IMR-90 (cell line): Measurements from ENCODE around the gene CLOCK. TPM values are rescaled to one million over a fixed set of nuclear protein-coding genes. Genes with fewer than 3 reads are reported as not detected.

Source experiments
- ATAC-seq: fragments of 200-7000 bp; cut with Tn5 transposase; 2 replicates; pipeline ENCODE4 v1.9.1; 2020; ENCODE audit warnings: low read depth, mild to moderate bottlenecking, moderate library complexity
- BruUV-seq: library from RNA; stranded (reverse); fragments of 400-500 nt; replicated peaks from 2 replicates; lab custom pipeline; 2021; lab: Mats Ljungman, UMichigan
- CTCF ChIA-PET: fragments of 300-600 bp; formaldehyde crosslinking; extraction: SDS; loops from one replicate; lab custom pipeline; 2021; ENCODE audit warnings: antibody characterized with exemption; lab: Yijun Ruan, JAX
- POLR2A ChIA-PET: fragments of 300-600 bp; sonication (Branson Sonifier 250); formaldehyde crosslinking; loops from one replicate; lab custom pipeline; 2022; ENCODE audit warnings: antibody characterized with exemption; ENCODE audit not compliant: unreplicated experiment; lab: Charles Lee
- DNase-seq: peaks from one replicate; pipeline ENCODE4 v3.0.0; 2013
- H2AFZ ChIP-seq: replicated peaks from 2 replicates; pipeline ENCODE3; 2013; ENCODE audit warnings: low read length, mild to moderate bottlenecking; ENCODE audit not compliant: poor library complexity
- H2AK5ac ChIP-seq: 2 replicates; pipeline ENCODE4 v1.6.1; 2013; ENCODE audit warnings: low read depth, low read length, inconsistent platforms
- H2AK9ac ChIP-seq: replicated peaks from 2 replicates; pipeline ENCODE3; 2013; ENCODE audit warnings: mild to moderate bottlenecking, low read depth, low read length, moderate library complexity; ENCODE audit not compliant: poor library complexity
- H2BK120ac ChIP-seq: 2 replicates; pipeline ENCODE4 v1.6.1; 2013; ENCODE audit warnings: low read depth, low read length, inconsistent platforms
- H2BK15ac ChIP-seq: 3 replicates; pipeline ENCODE4 v1.6.1; 2013; ENCODE audit warnings: low read depth, low read length, inconsistent platforms
- H2BK20ac ChIP-seq: 2 replicates; pipeline ENCODE4 v1.6.1; 2013; ENCODE audit warnings: low read depth, mild to moderate bottlenecking, inconsistent platforms, low read length, moderate library complexity
- H2BK5ac ChIP-seq: 2 replicates; pipeline ENCODE4 v1.6.1; 2013; ENCODE audit warnings: mild to moderate bottlenecking, low read depth, low read length, inconsistent platforms; ENCODE audit not compliant: poor library complexity, severe bottlenecking
- H3K14ac ChIP-seq: replicated peaks from 2 replicates; pipeline ENCODE4 v1.6.1; 2013; ENCODE audit warnings: low read depth, low read length, inconsistent platforms
- H3K18ac ChIP-seq: 2 replicates; pipeline ENCODE4 v1.6.1; 2013; ENCODE audit warnings: low read depth, low read length, control low read depth
- H3K23ac ChIP-seq: 2 replicates; pipeline ENCODE4 v1.6.1; 2013; ENCODE audit warnings: low read depth, low read length, inconsistent platforms
- H3K27ac ChIP-seq: 2 replicates; pipeline ENCODE4 v1.5.1; 2013; ENCODE audit warnings: mild to moderate bottlenecking, control low read depth, low read length; ENCODE audit not compliant: insufficient read depth
- H3K27me3 ChIP-seq: 2 replicates; pipeline ENCODE4 v1.6.1; 2013; ENCODE audit warnings: low read length; ENCODE audit not compliant: control insufficient read depth, insufficient read depth
- H3K36me3 ChIP-seq: 2 replicates; pipeline ENCODE4 v1.6.1; 2013; ENCODE audit warnings: low read length, mixed read lengths; ENCODE audit not compliant: control insufficient read depth, insufficient read depth
- H3K4ac ChIP-seq: 2 replicates; pipeline ENCODE4 v1.6.1; 2013; ENCODE audit warnings: low read depth, low read length, inconsistent platforms
- H3K4me1 ChIP-seq: 2 replicates; pipeline ENCODE4 v1.6.1; 2013; ENCODE audit warnings: low read length, mixed read lengths; ENCODE audit not compliant: control insufficient read depth, insufficient read depth
- H3K4me2 ChIP-seq: 2 replicates; pipeline ENCODE4 v1.6.1; 2013; ENCODE audit warnings: low read depth, mild to moderate bottlenecking, control low read depth, low read length, moderate library complexity
- H3K4me3 ChIP-seq: 2 replicates; pipeline ENCODE4 v1.5.1; 2013; ENCODE audit warnings: low read depth, mild to moderate bottlenecking, control low read depth, low read length, moderate library complexity; ENCODE audit not compliant: insufficient read depth
- H3K56ac ChIP-seq: 2 replicates; pipeline ENCODE4 v1.6.1; 2013; ENCODE audit warnings: low read length, inconsistent platforms; ENCODE audit not compliant: insufficient read depth; ENCODE audit errors: extremely low read depth
- H3K79me1 ChIP-seq, 2 experiments: 2 replicates each; pipeline ENCODE4 v1.6.1; 2013; ENCODE audit warnings: low read length in 2 of 2, inconsistent platforms in 1 of 2, low read depth in 1 of 2
- H3K9ac ChIP-seq: 2 replicates; pipeline ENCODE4 v1.6.1; 2013; ENCODE audit warnings: low read depth, low read length, control low read depth
- H3K9me1 ChIP-seq: 2 replicates; pipeline ENCODE4 v1.6.1; 2013; ENCODE audit warnings: low read length, inconsistent platforms; ENCODE audit not compliant: insufficient read depth
- H3K9me3 ChIP-seq: 2 replicates; pipeline ENCODE4 v1.6.1; 2013; ENCODE audit warnings: low read length; ENCODE audit not compliant: control insufficient read depth, insufficient read depth
- H4K20me1 ChIP-seq: 2 replicates; pipeline ENCODE4 v1.6.1; 2013; ENCODE audit warnings: low read length, inconsistent platforms; ENCODE audit not compliant: insufficient read depth
- H4K5ac ChIP-seq: 2 replicates; pipeline ENCODE4 v1.6.1; 2013; ENCODE audit warnings: mild to moderate bottlenecking, low read depth, low read length, control low read depth
- H4K8ac ChIP-seq, 2 experiments: 2 replicates each; pipeline ENCODE4 v1.6.1; 2013; ENCODE audit warnings: low read depth in 2 of 2, low read length in 2 of 2, control low read depth in 1 of 2, inconsistent platforms in 1 of 2
- H4K91ac ChIP-seq: 2 replicates; pipeline ENCODE4 v1.6.1; 2013; ENCODE audit warnings: low read depth, low read length, inconsistent platforms; ENCODE audit not compliant: insufficient read depth
- BHLHE40 ChIP-seq: fragments of 150-350 bp; IDR thresholded peaks from 2 replicates; pipeline ENCODE4 v1.6.1; 2016; ENCODE audit warnings: mild to moderate bottlenecking, low read depth, low read length
- MAZ ChIP-seq: IDR thresholded peaks from 2 replicates; pipeline ENCODE4 v1.6.1; 2012; ENCODE audit warnings: low read depth, mild to moderate bottlenecking, low read length, improper control_type of control experiment, moderate library complexity, borderline replicate concordance
- dilution Hi-C: fragments of 300-500 bp; cut with HindIII; formaldehyde crosslinking; loops from one replicate; pipeline ENCODE4 v1.14.3; 2018; ENCODE audit warnings: low sequenced_read_pairs; ENCODE audit not compliant: unreplicated experiment
- in situ Hi-C: fragments of 300-500 bp; cut with MboI; formaldehyde crosslinking; loops from 3 replicates; pipeline ENCODE4 v1.14.3; 2019; ENCODE audit warnings: low sequenced_read_pairs, inconsistent platforms, mixed read lengths
- intact Hi-C: fragments of 100-400 bp; cut with micrococcal nuclease; formaldehyde crosslinking; loops from 2 replicates; pipeline ENCODE4 v1.10.0; 2022
- polyA plus RNA-seq, 3 experiments: library from polyadenylated mRNA; depleted of rRNA; stranded (reverse); fragments of >200 nt; gene quantifications; 2 replicates each; pipeline ENCODE4 v1.2.3, GENCODE V29; 2012; ENCODE audit warnings: low replicate concordance in 1 of 3
- total RNA-seq: library from RNA; depleted of rRNA; stranded (reverse); fragments of >200 nt; gene quantifications from 2 replicates; pipeline ENCODE4 v1.2.3, GENCODE V29; 2012

CLOCK gene
- total and polyA plus RNA-seq, 2 of the 4 experiments (the other 2 are of a cell fraction), result 7.3 to 53.4 TPM

- intact Hi-C loops, result no loop called here
- ChIA-PET POLR2A (no interaction called here), CTCF (no interaction called here)
- dilution Hi-C loops, result no loop called here
- H3K9me1 ChIP-seq, result no peaks in the 10 kb centered on the region
- no peak overlapping the region for H2BK20ac ChIP-seq
- no peak overlapping the region for H3K4me3 ChIP-seq
- TF ChIP-seq BHLHE40 (no peak), MAZ (no peak)
- H4K91ac ChIP-seq, result no peak overlapping the region
- H3K9ac ChIP-seq, result no peak overlapping the region
- H2AK5ac ChIP-seq, result no peak overlapping the region
- H3K36me3 ChIP-seq, result no peaks in the 10 kb centered on the region
- no peak overlapping the region for H3K18ac ChIP-seq
- no peak overlapping the region for H3K23ac ChIP-seq
- H2AFZ ChIP-seq, result no peak overlapping the region
- H3K27me3 ChIP-seq, result no peaks in the 10 kb centered on the region
- no TSS peak for BruUV-seq
- H2AK9ac ChIP-seq, result no peak overlapping the region
- no peak overlapping the region for H3K14ac ChIP-seq
- H2BK120ac ChIP-seq, result no peak overlapping the region
- H3K9me3 ChIP-seq, result peaks cover 4% of the 10 kb centered on the region; the same call in 1 of the 2 replicates
- H4K5ac ChIP-seq, result no peak overlapping the region
- H2BK15ac ChIP-seq, result no peak overlapping the region
- DNase-seq, result no peak
- ATAC-seq, result no peak
- H4K8ac ChIP-seq, result no peak overlapping the region
- no peaks in the 10 kb centered on the region for H3K79me1 ChIP-seq
- H3K4ac ChIP-seq, result no peak overlapping the region
- in situ Hi-C loops, result no loop called here
- H3K4me1 ChIP-seq, result no peaks in the 10 kb centered on the region
- H3K4me2 ChIP-seq, result no peak overlapping the region
- no peaks in the 10 kb centered on the region for H4K20me1 ChIP-seq
- no peak overlapping the region for H3K27ac ChIP-seq
- no peak overlapping the region for H3K56ac ChIP-seq
- no peak overlapping the region for H2BK5ac ChIP-seq
Observed at GRCh38 chr4:55578341-55579010, 31.8 kb upstream of the CLOCK start.
